Measurements from ENCODE around the gene PPP1R1B.

Gene PPP1R1B

GRCh38 chr17:39617446-39618245 is 9.1 kb upstream of the PPP1R1B start:
- peak; percentile 70 for DNase-seq

GRCh38 chr17:39618246-39618913 is 8.4 kb upstream of the PPP1R1B start:
- peak; percentile 25 for DNase-seq

- DNase-seq, result no peak
These were observed 7.6 kb upstream of the PPP1R1B start for GRCh38 chr17:39618956-39619785.

GRCh38 chr17:39619786-39620101 is 7.0 kb upstream of the PPP1R1B start:
- no peak for DNase-seq

GRCh38 chr17:39621523-39622379 is 5.0 kb upstream of the PPP1R1B start:
- peak; percentile 87 for DNase-seq

GRCh38 chr17:39622380-39623006 is 4.3 kb upstream of the PPP1R1B start:
- DNase-seq, result peak; percentile 63

- peak; percentile 91 for DNase-seq
These were observed 3.3 kb upstream of the PPP1R1B start for GRCh38 chr17:39623356-39623950.

GRCh38 chr17:39624313-39624712 is 2.4 kb upstream of the PPP1R1B start:
- no peak for DNase-seq

GRCh38 chr17:39625198-39625785 is 1.5 kb upstream of the PPP1R1B start:
- DNase-seq, result no peak

GRCh38 chr17:39627047-39627711 is 427 bp downstream of the PPP1R1B start:
- DNase-seq, result no peak

- DNase-seq, result no peak
These were observed 1.2 kb downstream of the PPP1R1B start for GRCh38 chr17:39627712-39628516.

GRCh38 chr17:39628655-39629493 is 2.1 kb downstream of the PPP1R1B start:
- no peak for DNase-seq

- no peak for DNase-seq
These were observed 2.7 kb downstream of the PPP1R1B start for GRCh38 chr17:39629494-39629880.

- DNase-seq, result no peak
These were observed 3.1 kb downstream of the PPP1R1B start for GRCh38 chr17:39629898-39630297.

GRCh38 chr17:39631403-39631802 is 4.7 kb downstream of the PPP1R1B start:
- DNase-seq, result no peak

GRCh38 chr17:39632153-39632941 is 5.6 kb downstream of the PPP1R1B start:
- no peak for DNase-seq

- DNase-seq, result no peak
These were observed 6.9 kb downstream of the PPP1R1B start for GRCh38 chr17:39633570-39634183.

Data from stimulated activated CD4-positive, alpha-beta T cell treated with anti-CD3 and anti-CD28 coated beads, Interleukin-15, amount 100 ng/mL, for 24 hours (primary cell).